IMR-90 (cell line): ENCODE measurements around the gene MEGF10. TPM values are rescaled to one million over a fixed set of nuclear protein-coding genes. Genes with fewer than 3 reads are reported as not detected.

Experiments
- ATAC-seq: fragments of 200-7000 bp; cut with Tn5 transposase; 2 replicates; pipeline ENCODE4 v1.9.1; 2020; ENCODE audit warnings: low read depth, mild to moderate bottlenecking, moderate library complexity
- BruUV-seq: library from RNA; stranded (reverse); fragments of 400-500 nt; replicated peaks from 2 replicates; lab custom pipeline; 2021; lab: Mats Ljungman, UMichigan
- CTCF ChIA-PET: fragments of 300-600 bp; formaldehyde crosslinking; extraction: SDS; loops from one replicate; lab custom pipeline; 2021; ENCODE audit warnings: antibody characterized with exemption; lab: Yijun Ruan, JAX
- POLR2A ChIA-PET: fragments of 300-600 bp; sonication (Branson Sonifier 250); formaldehyde crosslinking; loops from one replicate; lab custom pipeline; 2022; ENCODE audit warnings: antibody characterized with exemption; ENCODE audit not compliant: unreplicated experiment; lab: Charles Lee
- DNase-seq: peaks from one replicate; pipeline ENCODE4 v3.0.0; 2013
- H2AFZ ChIP-seq: replicated peaks from 2 replicates; pipeline ENCODE3; 2013; ENCODE audit warnings: low read length, mild to moderate bottlenecking; ENCODE audit not compliant: poor library complexity
- H2AK5ac ChIP-seq: 2 replicates; pipeline ENCODE4 v1.6.1; 2013; ENCODE audit warnings: low read depth, low read length, inconsistent platforms
- H2AK9ac ChIP-seq: replicated peaks from 2 replicates; pipeline ENCODE3; 2013; ENCODE audit warnings: mild to moderate bottlenecking, low read depth, low read length, moderate library complexity; ENCODE audit not compliant: poor library complexity
- H2BK120ac ChIP-seq: 2 replicates; pipeline ENCODE4 v1.6.1; 2013; ENCODE audit warnings: low read depth, low read length, inconsistent platforms
- H2BK15ac ChIP-seq: 3 replicates; pipeline ENCODE4 v1.6.1; 2013; ENCODE audit warnings: low read depth, low read length, inconsistent platforms
- H2BK20ac ChIP-seq: 2 replicates; pipeline ENCODE4 v1.6.1; 2013; ENCODE audit warnings: low read depth, mild to moderate bottlenecking, inconsistent platforms, low read length, moderate library complexity
- H2BK5ac ChIP-seq: 2 replicates; pipeline ENCODE4 v1.6.1; 2013; ENCODE audit warnings: mild to moderate bottlenecking, low read depth, low read length, inconsistent platforms; ENCODE audit not compliant: poor library complexity, severe bottlenecking
- H3K14ac ChIP-seq: replicated peaks from 2 replicates; pipeline ENCODE4 v1.6.1; 2013; ENCODE audit warnings: low read depth, low read length, inconsistent platforms
- H3K18ac ChIP-seq: 2 replicates; pipeline ENCODE4 v1.6.1; 2013; ENCODE audit warnings: low read depth, low read length, control low read depth
- H3K23ac ChIP-seq: 2 replicates; pipeline ENCODE4 v1.6.1; 2013; ENCODE audit warnings: low read depth, low read length, inconsistent platforms
- H3K27ac ChIP-seq: 2 replicates; pipeline ENCODE4 v1.5.1; 2013; ENCODE audit warnings: mild to moderate bottlenecking, control low read depth, low read length; ENCODE audit not compliant: insufficient read depth
- H3K27me3 ChIP-seq: 2 replicates; pipeline ENCODE4 v1.6.1; 2013; ENCODE audit warnings: low read length; ENCODE audit not compliant: control insufficient read depth, insufficient read depth
- H3K36me3 ChIP-seq: 2 replicates; pipeline ENCODE4 v1.6.1; 2013; ENCODE audit warnings: low read length, mixed read lengths; ENCODE audit not compliant: control insufficient read depth, insufficient read depth
- H3K4ac ChIP-seq: 2 replicates; pipeline ENCODE4 v1.6.1; 2013; ENCODE audit warnings: low read depth, low read length, inconsistent platforms
- H3K4me1 ChIP-seq: 2 replicates; pipeline ENCODE4 v1.6.1; 2013; ENCODE audit warnings: low read length, mixed read lengths; ENCODE audit not compliant: control insufficient read depth, insufficient read depth
- H3K4me2 ChIP-seq: 2 replicates; pipeline ENCODE4 v1.6.1; 2013; ENCODE audit warnings: low read depth, mild to moderate bottlenecking, control low read depth, low read length, moderate library complexity
- H3K4me3 ChIP-seq: 2 replicates; pipeline ENCODE4 v1.5.1; 2013; ENCODE audit warnings: low read depth, mild to moderate bottlenecking, control low read depth, low read length, moderate library complexity; ENCODE audit not compliant: insufficient read depth
- H3K56ac ChIP-seq: 2 replicates; pipeline ENCODE4 v1.6.1; 2013; ENCODE audit warnings: low read length, inconsistent platforms; ENCODE audit not compliant: insufficient read depth; ENCODE audit errors: extremely low read depth
- H3K79me1 ChIP-seq, 2 experiments: 2 replicates each; pipeline ENCODE4 v1.6.1; 2013; ENCODE audit warnings: low read length in 2 of 2, inconsistent platforms in 1 of 2, low read depth in 1 of 2
- H3K9ac ChIP-seq: 2 replicates; pipeline ENCODE4 v1.6.1; 2013; ENCODE audit warnings: low read depth, low read length, control low read depth
- H3K9me1 ChIP-seq: 2 replicates; pipeline ENCODE4 v1.6.1; 2013; ENCODE audit warnings: low read length, inconsistent platforms; ENCODE audit not compliant: insufficient read depth
- H3K9me3 ChIP-seq: 2 replicates; pipeline ENCODE4 v1.6.1; 2013; ENCODE audit warnings: low read length; ENCODE audit not compliant: control insufficient read depth, insufficient read depth
- H4K20me1 ChIP-seq: 2 replicates; pipeline ENCODE4 v1.6.1; 2013; ENCODE audit warnings: low read length, inconsistent platforms; ENCODE audit not compliant: insufficient read depth
- H4K5ac ChIP-seq: 2 replicates; pipeline ENCODE4 v1.6.1; 2013; ENCODE audit warnings: mild to moderate bottlenecking, low read depth, low read length, control low read depth
- H4K8ac ChIP-seq, 2 experiments: 2 replicates each; pipeline ENCODE4 v1.6.1; 2013; ENCODE audit warnings: low read depth in 2 of 2, low read length in 2 of 2, control low read depth in 1 of 2, inconsistent platforms in 1 of 2
- H4K91ac ChIP-seq: 2 replicates; pipeline ENCODE4 v1.6.1; 2013; ENCODE audit warnings: low read depth, low read length, inconsistent platforms; ENCODE audit not compliant: insufficient read depth
- FOS ChIP-seq: fragments of 150-350 bp; IDR thresholded peaks from 2 replicates; pipeline ENCODE4 v1.6.1; 2016; ENCODE audit warnings: low read depth, low read length
- MXI1 ChIP-seq: IDR thresholded peaks from 2 replicates; pipeline ENCODE4 v1.6.1; 2012; ENCODE audit warnings: low read depth, mild to moderate bottlenecking, low read length, moderate library complexity, borderline replicate concordance
- RAD21 ChIP-seq: IDR thresholded peaks from 2 replicates; pipeline ENCODE4 v1.6.1; 2012; ENCODE audit warnings: low read length, improper control_type of control experiment
- RCOR1 ChIP-seq: IDR thresholded peaks from 2 replicates; pipeline ENCODE4 v1.6.1; 2012; ENCODE audit warnings: mild to moderate bottlenecking, low read length, improper control_type of control experiment; ENCODE audit not compliant: insufficient replicate concordance
- WGBS, 2 experiments: methylation state at CpG; one replicate each; pipeline versions ENCODE4 v1.1.5 to v1.1.7; 2013; ENCODE audit warnings: missing lambda C conversion rate in 2 of 2; ENCODE audit not compliant: insufficient read length in 1 of 2; ENCODE audit errors: extremely low coverage in 2 of 2; 5-methylcytosine and 5-hydroxymethylcytosine counted together
- dilution Hi-C: fragments of 300-500 bp; cut with HindIII; formaldehyde crosslinking; loops from one replicate; pipeline ENCODE4 v1.14.3; 2018; ENCODE audit warnings: low sequenced_read_pairs; ENCODE audit not compliant: unreplicated experiment
- in situ Hi-C: fragments of 300-500 bp; cut with MboI; formaldehyde crosslinking; loops from 3 replicates; pipeline ENCODE4 v1.14.3; 2019; ENCODE audit warnings: low sequenced_read_pairs, inconsistent platforms, mixed read lengths
- intact Hi-C: fragments of 100-400 bp; cut with micrococcal nuclease; formaldehyde crosslinking; loops from 2 replicates; pipeline ENCODE4 v1.10.0; 2022
- polyA plus RNA-seq, 3 experiments: library from polyadenylated mRNA; depleted of rRNA; stranded (reverse); fragments of >200 nt; gene quantifications; 2 replicates each; pipeline ENCODE4 v1.2.3, GENCODE V29; 2012; ENCODE audit warnings: low replicate concordance in 1 of 3
- total RNA-seq: library from RNA; depleted of rRNA; stranded (reverse); fragments of >200 nt; gene quantifications from 2 replicates; pipeline ENCODE4 v1.2.3, GENCODE V29; 2012
- TF ChIP-seq, protein P1 (sequence below): fragments of 150-350 bp; IDR thresholded peaks from 2 replicates; pipeline ENCODE4 v1.6.1; 2017; ENCODE audit warnings: mild to moderate bottlenecking, antibody characterized with exemption, low read length, low read depth

Gene MEGF10
- total and polyA plus RNA-seq, 2 of the 4 experiments (the other 2 are of a cell fraction) = not detected

GRCh38 chr5:127353327-127353726 lies 62.7 kb downstream of the MEGF10 start:
- no peak overlapping the region for H3K4me3 ChIP-seq
- no peak overlapping the region for H2BK20ac ChIP-seq
- H3K14ac ChIP-seq = no peak overlapping the region
- H4K91ac ChIP-seq = no peak overlapping the region
- no peak overlapping the region for H2AK5ac ChIP-seq
- no TSS peak for BruUV-seq
- H3K9me1 ChIP-seq = no peaks in the 10 kb centered on the region
- H2AK9ac ChIP-seq = no peak overlapping the region
- no peak overlapping the region for H3K56ac ChIP-seq
- dilution Hi-C loops (no loop called here), intact Hi-C loops (no loop called here), in situ Hi-C loops (no loop called here)
- H4K5ac ChIP-seq = no peak overlapping the region
- no peaks in the 10 kb centered on the region for H3K4me1 ChIP-seq
- TF ChIP-seq RAD21 (no peak), MXI1 (no peak), RCOR1 (no peak), FOS (no peak)
- TF ChIP-seq, protein P1, sequence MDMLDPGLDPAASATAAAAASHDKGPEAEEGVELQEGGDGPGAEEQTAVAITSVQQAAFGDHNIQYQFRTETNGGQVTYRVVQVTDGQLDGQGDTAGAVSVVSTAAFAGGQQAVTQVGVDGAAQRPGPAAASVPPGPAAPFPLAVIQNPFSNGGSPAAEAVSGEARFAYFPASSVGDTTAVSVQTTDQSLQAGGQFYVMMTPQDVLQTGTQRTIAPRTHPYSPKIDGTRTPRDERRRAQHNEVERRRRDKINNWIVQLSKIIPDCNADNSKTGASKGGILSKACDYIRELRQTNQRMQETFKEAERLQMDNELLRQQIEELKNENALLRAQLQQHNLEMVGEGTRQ = no peak
- H2BK5ac ChIP-seq = no peak overlapping the region
- H3K4me2 ChIP-seq = no peak overlapping the region
- no CpG with 5 or more reads among the region's 5 CpGs for WGBS, 2 experiments
- H3K23ac ChIP-seq = no peak overlapping the region
- H4K8ac ChIP-seq = no peak overlapping the region
- no peak overlapping the region for H2BK120ac ChIP-seq
- no peak overlapping the region for H2AFZ ChIP-seq
- ChIA-PET POLR2A (no interaction called here), CTCF (interaction anchor here (1.8 kb wide), 1 partner anchor 11 kb away, joined by 4 read pairs; no protein-coding TSS in a partner anchor)
- no peak overlapping the region for H3K4ac ChIP-seq
- H3K79me1 ChIP-seq = no peaks in the 10 kb centered on the region
- H4K20me1 ChIP-seq = no peaks in the 10 kb centered on the region
- H3K18ac ChIP-seq = no peak overlapping the region
- no peak overlapping the region for H3K9ac ChIP-seq
- H3K27ac ChIP-seq = no peak overlapping the region
- H3K27me3 ChIP-seq = peaks cover 11% of the 10 kb centered on the region; the same call in 1 of the 2 replicates
- no peak overlapping the region for H2BK15ac ChIP-seq
- H3K36me3 ChIP-seq = no peaks in the 10 kb centered on the region
- DNase-seq (no peak), ATAC-seq (no peak)
- no peaks in the 10 kb centered on the region for H3K9me3 ChIP-seq
